ENCODE measurements around the gene CDC42EP1.

CDC42EP1 gene, protein sequence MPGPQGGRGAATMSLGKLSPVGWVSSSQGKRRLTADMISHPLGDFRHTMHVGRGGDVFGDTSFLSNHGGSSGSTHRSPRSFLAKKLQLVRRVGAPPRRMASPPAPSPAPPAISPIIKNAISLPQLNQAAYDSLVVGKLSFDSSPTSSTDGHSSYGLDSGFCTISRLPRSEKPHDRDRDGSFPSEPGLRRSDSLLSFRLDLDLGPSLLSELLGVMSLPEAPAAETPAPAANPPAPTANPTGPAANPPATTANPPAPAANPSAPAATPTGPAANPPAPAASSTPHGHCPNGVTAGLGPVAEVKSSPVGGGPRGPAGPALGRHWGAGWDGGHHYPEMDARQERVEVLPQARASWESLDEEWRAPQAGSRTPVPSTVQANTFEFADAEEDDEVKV

DNA sequence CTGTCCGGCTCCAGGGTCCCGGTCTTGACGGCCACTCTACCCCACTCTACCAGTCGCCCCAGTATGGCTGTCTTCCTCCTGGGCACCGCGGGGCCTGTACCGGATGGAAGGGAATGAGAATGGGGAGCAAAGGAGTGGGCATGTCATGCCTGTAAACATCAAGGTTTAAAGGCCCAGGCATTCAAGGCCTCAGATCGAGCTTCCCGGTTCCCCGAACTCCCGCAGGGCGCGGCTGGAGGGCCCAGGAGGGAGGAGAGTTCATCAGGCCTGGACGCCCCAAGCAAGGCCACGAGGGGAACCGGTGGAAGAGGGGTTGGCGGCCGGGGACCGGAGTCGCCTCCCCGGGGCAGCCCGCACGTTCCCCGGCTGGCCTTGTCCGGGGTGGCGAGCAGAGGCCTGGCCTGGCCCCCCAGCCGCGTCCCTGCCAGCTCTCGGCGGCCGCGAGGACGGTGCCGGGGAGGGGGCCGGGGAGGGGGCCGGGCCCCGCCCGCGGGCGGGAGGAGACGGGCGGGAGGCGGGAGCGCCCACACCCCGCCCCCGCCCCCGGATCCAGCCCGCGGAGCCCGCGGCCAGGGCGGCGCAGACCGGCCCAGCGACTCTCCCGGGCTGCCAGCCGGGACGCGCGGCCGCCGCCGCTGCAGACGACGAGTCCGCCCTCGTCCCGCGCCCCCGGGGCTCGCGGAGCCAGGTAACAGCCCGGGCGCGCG is at the start of gene CDC42EP1:
Gene CDC42EP1 (plus strand): TSS at position 580 of the 707 bp plus-strand sequence. CDS start 5,870 bp downstream, outside the sequence.
- Mint-ChIP-seq H3K27ac (ENCODE audit: low read depth) (no peak within 1 kb of the TSS), H3K36me3 (ENCODE audit: insufficient read depth) (peaks cover 4% of the 10 kb centered on the region), H3K4me1 (peaks cover 15% of the 10 kb centered on the region), H3K4me3 (peak within 1 kb of the TSS; percentile 74), H3K9me3 (no peaks in the 10 kb centered on the region), H3K27me3 (peaks cover 80% of the 10 kb centered on the region)
- ATAC-seq (replicated peaks; ENCODE audit: extremely low read depth, poor library complexity, severe bottlenecking) (no peak), DNase-seq (ENCODE audit: low spot score in 2 of 2) (no peak)

DNA sequence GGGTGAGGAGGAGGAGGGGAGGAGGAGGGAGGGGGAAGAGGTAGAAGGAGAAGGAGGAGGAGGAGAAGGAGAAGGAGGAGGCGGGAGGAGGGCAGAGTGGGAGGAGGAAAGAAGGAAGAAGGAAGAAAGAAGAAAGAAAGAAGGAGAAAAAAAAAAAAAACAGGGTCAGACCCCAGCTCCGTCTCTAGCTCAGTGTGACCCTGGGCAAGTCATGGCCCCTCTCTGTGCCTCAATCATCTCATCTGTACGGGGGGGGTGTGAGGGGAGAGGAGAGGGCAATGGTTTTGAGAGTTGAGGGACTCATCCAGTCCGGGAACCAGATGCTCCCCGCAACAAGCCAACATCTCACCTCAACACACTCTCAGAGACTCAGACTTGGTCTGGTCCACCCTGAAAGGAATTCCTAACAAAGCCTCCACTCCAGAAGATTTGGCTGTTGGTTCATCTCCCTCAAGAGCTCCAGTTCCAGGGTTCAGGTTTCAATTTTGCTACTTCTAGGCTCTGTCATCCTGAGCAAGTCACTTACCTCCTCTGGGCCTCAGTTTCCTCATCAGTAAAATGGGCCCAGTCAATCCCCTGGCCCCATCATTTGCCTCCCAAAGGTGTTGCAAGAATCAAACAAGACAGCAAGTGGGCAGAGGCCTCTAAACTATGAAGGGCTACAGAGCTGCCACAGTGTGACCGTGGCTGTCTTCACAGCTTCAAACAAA is 48.7 kb upstream of the CDC42EP1 start:
- no peaks in the 10 kb centered on the region for H3K4me1 Mint-ChIP-seq
- DNase-seq (ENCODE audit: low spot score in 2 of 2): no peak
- no peak overlapping the region for H3K4me3 Mint-ChIP-seq
- no peaks in the 10 kb centered on the region for H3K36me3 Mint-ChIP-seq (ENCODE audit: insufficient read depth)
- no peaks in the 10 kb centered on the region for H3K9me3 Mint-ChIP-seq
- ATAC-seq (replicated peaks; ENCODE audit: extremely low read depth, poor library complexity, severe bottlenecking): no peak
- no peaks in the 10 kb centered on the region for H3K27me3 Mint-ChIP-seq
- no peak overlapping the region for H3K27ac Mint-ChIP-seq (ENCODE audit: low read depth)

DNA sequence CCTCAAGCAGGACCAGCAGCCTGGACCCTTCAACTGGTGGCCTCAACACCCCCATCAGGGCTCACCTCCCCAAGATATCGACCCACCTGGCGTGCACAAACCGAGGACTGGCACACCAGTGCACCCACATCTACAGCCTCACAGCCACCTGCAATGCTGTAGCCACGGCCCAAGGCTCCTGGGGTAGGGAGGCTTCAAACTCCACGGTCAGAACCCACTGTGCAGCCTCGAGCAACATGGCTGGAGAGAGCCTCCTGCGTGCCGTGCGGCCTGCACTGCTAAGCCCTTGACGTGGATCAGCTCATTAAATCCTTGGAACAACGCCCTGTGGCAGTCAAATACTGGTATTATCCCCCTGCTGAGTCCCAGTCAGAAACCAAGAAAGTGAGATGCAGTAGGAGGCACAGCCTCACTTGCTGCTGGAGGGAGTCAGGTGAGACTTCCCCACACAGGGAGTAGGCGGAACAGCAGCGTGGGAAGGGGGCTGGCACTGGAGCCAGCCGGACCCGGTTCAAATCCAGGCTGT is 45.7 kb upstream of the CDC42EP1 start:
- Mint-ChIP-seq H3K4me1 (peaks cover 6% of the 10 kb centered on the region), H3K27ac (ENCODE audit: low read depth) (no peak overlapping the region), H3K9me3 (no peaks in the 10 kb centered on the region), H3K4me3 (no peak overlapping the region), H3K36me3 (ENCODE audit: insufficient read depth) (no peaks in the 10 kb centered on the region), H3K27me3 (peaks cover 8% of the 10 kb centered on the region)
- DNase-seq (ENCODE audit: low spot score in 2 of 2) (no peak), ATAC-seq (replicated peaks; ENCODE audit: extremely low read depth, poor library complexity, severe bottlenecking) (no peak)

DNA sequence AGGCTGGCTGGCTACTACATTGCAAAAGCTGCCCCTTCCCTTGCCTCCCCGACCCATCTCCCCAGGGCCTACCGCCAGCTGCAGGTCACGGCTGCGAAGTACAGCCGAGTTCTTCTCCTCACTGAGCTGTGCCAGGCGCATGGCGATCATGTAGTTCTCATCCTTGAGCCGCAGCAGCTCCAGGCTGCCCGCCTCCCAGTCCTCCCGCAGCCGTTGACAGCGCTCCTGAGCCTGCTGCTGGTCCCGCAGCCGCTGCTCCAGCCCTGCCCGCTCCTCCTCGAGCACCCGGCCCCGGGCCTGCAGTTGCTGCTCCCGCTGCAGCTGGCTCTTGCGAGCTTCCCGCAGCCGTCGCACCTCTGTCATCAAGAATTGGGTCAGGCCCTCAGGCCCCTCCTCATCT is 44.4 kb upstream of the CDC42EP1 start:
- no peaks in the 10 kb centered on the region for H3K36me3 Mint-ChIP-seq (ENCODE audit: insufficient read depth)
- H3K4me3 Mint-ChIP-seq: no peak overlapping the region
- peaks cover 6% of the 10 kb centered on the region for H3K4me1 Mint-ChIP-seq
- DNase-seq (ENCODE audit: low spot score in 2 of 2): no peak
- H3K9me3 Mint-ChIP-seq: no peaks in the 10 kb centered on the region
- H3K27ac Mint-ChIP-seq (ENCODE audit: low read depth): no peak overlapping the region
- peaks cover 12% of the 10 kb centered on the region for H3K27me3 Mint-ChIP-seq
- no peak for ATAC-seq (replicated peaks; ENCODE audit: extremely low read depth, poor library complexity, severe bottlenecking)

DNA sequence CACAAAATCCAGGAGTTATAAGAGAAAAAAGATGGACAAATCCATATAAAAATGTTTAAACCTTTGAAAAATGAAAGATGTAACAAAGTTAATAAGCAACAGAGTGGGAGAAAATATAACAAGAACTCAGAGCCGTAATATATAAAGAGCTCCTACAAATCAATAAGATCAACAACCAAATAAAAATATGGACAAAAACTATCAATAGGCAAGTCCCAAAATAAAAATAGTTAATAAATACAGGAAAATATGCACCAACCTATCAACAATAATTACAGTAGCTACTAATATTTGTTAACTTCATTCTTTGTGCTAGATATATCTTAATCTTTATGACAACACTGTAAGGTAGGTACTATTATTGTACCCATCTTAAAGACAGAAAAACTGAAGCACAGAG is 43.8 kb upstream of the CDC42EP1 start:
- ATAC-seq (replicated peaks; ENCODE audit: extremely low read depth, poor library complexity, severe bottlenecking) (no peak), DNase-seq (ENCODE audit: low spot score in 2 of 2) (no peak)
- Mint-ChIP-seq H3K4me3 (no peak overlapping the region), H3K27me3 (peaks cover 17% of the 10 kb centered on the region), H3K27ac (ENCODE audit: low read depth) (no peak overlapping the region), H3K9me3 (no peaks in the 10 kb centered on the region), H3K36me3 (ENCODE audit: insufficient read depth) (no peaks in the 10 kb centered on the region), H3K4me1 (peaks cover 6% of the 10 kb centered on the region)

DNA sequence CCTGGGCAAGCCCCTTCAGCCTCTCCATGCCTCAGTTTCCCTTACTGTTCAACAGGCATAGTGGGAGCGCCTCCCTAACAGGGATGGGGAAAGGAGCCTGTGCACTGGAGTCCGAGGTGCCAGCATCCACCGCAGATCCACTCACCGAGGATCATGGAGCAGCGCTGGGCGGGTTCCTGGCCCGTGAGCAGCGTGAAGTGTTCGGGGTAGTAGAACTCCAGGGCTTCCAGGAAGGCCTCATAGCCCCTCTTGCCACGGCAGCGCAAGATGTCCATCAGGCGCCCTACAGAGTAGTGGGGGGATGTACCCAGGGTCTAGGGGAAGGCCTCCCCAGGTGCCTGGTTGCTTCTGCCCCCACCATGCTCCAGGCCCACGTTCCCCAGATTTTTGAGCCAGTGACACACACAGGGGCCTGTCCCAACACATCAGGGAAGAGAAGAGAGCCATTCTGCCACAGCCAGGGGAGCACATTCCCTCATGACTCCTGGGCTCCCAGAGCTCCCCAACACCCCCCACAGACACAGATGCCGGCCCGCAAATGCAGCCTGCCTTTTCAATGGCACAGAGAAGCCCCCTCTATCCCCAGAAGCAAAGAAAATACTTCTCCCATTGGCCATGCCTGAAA is 42.3 kb upstream of the CDC42EP1 start:
- Mint-ChIP-seq H3K27me3 (peaks cover 32% of the 10 kb centered on the region), H3K36me3 (ENCODE audit: insufficient read depth) (no peaks in the 10 kb centered on the region)

DNA sequence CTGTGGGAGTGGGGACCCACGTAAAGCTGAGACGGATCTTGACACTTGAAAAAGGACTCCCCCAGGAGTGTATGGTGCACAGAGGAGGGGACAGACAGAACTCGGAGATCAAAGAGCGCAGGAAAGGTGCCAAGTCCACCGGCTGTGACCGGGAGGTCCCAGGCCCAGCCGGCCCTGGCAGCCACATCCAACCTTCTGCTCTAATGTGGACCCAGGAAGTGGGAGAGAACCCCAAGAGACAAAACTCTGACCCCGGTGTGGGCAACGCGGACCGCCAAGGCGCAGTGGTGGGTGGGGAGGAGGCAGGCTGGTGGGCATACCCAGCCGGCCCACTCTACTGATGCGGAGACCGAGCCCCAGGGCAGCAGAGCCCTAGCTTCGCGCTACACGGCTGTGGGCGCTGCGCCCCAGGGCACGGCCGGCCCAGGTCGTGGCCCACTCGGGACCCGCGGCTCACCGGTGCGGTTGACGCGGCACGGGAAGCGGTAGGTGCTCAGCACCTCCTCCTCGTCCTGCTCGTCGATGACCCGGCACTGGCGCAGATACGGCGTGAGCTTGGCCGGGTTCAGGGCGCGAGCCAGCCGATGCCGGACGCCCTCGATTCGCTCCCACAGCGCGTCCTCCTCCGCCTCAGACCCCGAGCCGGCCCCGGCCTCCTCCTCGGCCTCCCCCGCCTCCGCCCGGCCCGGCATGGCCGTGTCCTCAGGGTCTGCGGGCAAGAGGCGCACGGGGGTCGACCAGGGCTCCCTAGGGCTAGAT is 41.6 kb upstream of the CDC42EP1 start:
- Mint-ChIP-seq H3K4me3 (peak overlapping the region; percentile 71), H3K9me3 (no peaks in the 10 kb centered on the region), H3K27me3 (peaks cover 39% of the 10 kb centered on the region), H3K4me1 (peaks cover 6% of the 10 kb centered on the region), H3K27ac (ENCODE audit: low read depth) (no peak overlapping the region), H3K36me3 (ENCODE audit: insufficient read depth) (no peaks in the 10 kb centered on the region)
- DNase-seq (ENCODE audit: low spot score in 2 of 2) (no peak), ATAC-seq (replicated peaks; ENCODE audit: extremely low read depth, poor library complexity, severe bottlenecking) (no peak)

More for the DNA sequence above, 42.3 kb upstream of the CDC42EP1 start:
- peaks cover 6% of the 10 kb centered on the region for H3K4me1 Mint-ChIP-seq
- peak overlapping the region; percentile 71 for H3K4me3 Mint-ChIP-seq
- ATAC-seq (replicated peaks; ENCODE audit: extremely low read depth, poor library complexity, severe bottlenecking): no peak
- no peak overlapping the region for H3K27ac Mint-ChIP-seq (ENCODE audit: low read depth)
- no peaks in the 10 kb centered on the region for H3K9me3 Mint-ChIP-seq
- no peak for DNase-seq (ENCODE audit: low spot score in 2 of 2)

DNA sequence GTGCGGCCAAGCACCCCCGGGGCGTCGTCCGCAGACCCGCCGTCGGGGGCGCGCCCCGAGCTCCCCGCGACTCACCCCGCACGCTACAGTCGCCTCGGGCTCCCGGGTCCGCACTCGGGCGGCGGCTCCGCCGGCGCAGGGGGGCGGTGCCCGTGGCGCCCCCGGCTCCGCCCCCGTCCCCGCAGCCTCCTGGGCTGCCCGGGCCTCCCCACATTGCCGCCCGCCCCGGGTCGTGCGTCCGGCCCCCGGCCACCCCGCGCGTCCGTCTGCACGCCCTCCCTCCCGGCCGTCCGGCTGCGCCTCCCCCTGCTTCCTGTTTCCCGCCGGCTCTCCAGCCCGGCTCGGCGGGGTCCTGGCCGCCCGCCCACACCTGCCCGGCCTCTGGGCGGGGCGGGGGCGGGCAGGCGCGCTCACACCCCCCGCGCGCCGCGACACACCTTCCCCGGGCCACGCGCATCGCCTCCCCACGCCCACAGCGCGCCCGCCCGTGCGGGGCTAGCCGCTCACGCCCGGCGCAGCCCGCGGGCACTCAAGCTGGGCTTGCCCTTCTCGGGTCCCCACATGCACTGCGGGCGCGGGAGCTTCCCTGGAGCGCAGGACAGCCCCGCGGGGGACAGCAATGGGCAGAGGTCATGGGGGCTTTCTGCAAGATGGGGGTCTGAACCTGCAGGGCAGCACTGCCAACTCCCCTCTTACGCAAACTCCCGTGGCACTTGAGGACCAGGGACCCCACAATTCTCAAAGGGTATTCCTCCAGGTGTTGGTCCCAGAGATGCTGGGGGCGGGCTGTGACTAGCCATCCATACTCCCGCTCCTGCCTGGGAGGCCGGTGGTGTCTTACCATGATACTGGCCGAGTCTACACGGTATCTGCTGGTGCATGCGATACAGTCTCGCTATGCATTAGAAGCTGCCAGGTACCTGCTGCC is 40.7 kb upstream of the CDC42EP1 start, which contains the start of gene CARD10:
Gene CARD10 (minus strand): TSS at position 148 of the 928 bp plus-strand sequence. CDS start 215 bp downstream, outside the sequence.
- peak; percentile 43 for ATAC-seq (replicated peaks; ENCODE audit: extremely low read depth, poor library complexity, severe bottlenecking)
- Mint-ChIP-seq H3K36me3 (ENCODE audit: insufficient read depth) (no peaks in the 10 kb centered on the region), H3K27me3 (peaks cover 47% of the 10 kb centered on the region), H3K27ac (ENCODE audit: low read depth) (no peak within 1 kb of the TSS), H3K4me1 (peaks cover 6% of the 10 kb centered on the region), H3K9me3 (no peaks in the 10 kb centered on the region), H3K4me3 (peak within 1 kb of the TSS; percentile 71)
- DNase-seq (ENCODE audit: low spot score in 2 of 2): no peak

DNA sequence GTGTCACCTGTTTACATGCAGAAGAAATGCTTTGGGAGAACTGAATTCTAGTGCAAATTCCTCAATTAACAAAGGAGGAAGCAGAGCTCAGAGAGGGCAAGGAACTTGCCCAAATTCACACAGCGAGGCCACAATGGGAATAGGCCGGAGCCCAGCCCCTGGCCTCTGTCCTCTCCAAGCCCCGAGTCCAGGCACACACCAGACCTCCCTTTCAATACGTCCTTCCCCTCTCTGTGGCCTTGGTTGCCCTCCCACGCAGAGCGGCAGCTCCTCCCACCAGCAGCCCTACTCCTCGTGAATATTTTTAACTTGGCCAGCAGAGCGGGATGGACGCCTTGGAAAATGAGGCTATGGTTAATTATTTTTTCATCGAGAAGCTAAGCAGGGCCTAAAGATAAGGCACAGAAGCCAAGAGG is 39.5 kb upstream of the CDC42EP1 start:
- no peak for ATAC-seq (replicated peaks; ENCODE audit: extremely low read depth, poor library complexity, severe bottlenecking)
- Mint-ChIP-seq H3K36me3 (ENCODE audit: insufficient read depth) (no peaks in the 10 kb centered on the region), H3K27me3 (peaks cover 47% of the 10 kb centered on the region), H3K4me1 (peaks cover 6% of the 10 kb centered on the region), H3K27ac (ENCODE audit: low read depth) (no peak overlapping the region), H3K9me3 (no peaks in the 10 kb centered on the region), H3K4me3 (no peak overlapping the region)
- DNase-seq (ENCODE audit: low spot score in 2 of 2): no peak

DNA sequence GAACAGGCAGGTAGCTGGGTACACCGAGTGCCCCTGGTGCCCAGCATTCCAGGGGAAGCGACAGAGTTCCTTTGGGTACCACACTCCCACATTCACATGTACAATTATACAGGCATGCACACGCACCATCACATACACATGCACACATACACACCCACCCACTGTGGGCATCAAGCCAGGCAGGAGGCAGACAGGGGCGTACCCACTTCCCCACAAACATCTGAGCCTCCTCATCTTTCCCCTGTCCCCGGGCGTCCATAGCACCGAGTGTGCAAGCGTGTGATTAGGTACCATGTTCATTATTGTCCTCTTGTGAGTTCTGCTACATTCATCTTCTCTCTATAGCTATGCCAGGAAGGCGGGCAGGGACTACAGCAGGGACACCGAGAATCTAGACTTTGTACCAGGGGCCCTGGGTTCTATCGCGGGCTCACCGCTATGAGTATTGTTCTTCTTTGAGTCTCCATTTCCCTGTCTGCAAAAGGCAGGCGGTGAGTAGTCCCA is 39.0 kb upstream of the CDC42EP1 start:
- H3K4me1 Mint-ChIP-seq: peaks cover 6% of the 10 kb centered on the region
- no peaks in the 10 kb centered on the region for H3K9me3 Mint-ChIP-seq
- H3K4me3 Mint-ChIP-seq: no peak overlapping the region
- no peak for DNase-seq (ENCODE audit: low spot score in 2 of 2)
- no peak for ATAC-seq (replicated peaks; ENCODE audit: extremely low read depth, poor library complexity, severe bottlenecking)
- H3K27ac Mint-ChIP-seq (ENCODE audit: low read depth): no peak overlapping the region
- H3K36me3 Mint-ChIP-seq (ENCODE audit: insufficient read depth): no peaks in the 10 kb centered on the region
- H3K27me3 Mint-ChIP-seq: peaks cover 47% of the 10 kb centered on the region

DNA sequence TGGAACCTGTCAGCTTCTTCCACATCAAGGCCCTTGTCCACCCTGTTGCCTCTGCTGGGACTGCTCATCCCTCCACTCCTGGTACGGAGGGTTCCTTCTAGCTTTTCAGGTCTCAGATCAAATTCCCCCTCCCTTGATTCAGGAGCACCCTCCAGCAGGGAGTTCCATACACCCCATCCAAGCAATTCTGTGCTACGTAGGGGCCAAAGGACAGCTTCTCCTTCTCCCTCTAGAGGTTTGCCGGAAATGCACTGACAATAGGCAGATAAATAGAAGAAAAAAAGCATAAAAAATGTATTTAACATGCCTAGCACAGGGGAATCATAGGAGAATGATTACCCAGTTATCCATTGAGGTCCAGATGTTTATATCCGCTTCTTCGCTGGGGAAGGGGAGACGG is 37.8 kb upstream of the CDC42EP1 start:
- Mint-ChIP-seq H3K4me3 (no peak overlapping the region), H3K36me3 (ENCODE audit: insufficient read depth) (no peaks in the 10 kb centered on the region), H3K9me3 (no peaks in the 10 kb centered on the region), H3K4me1 (peaks cover 6% of the 10 kb centered on the region), H3K27me3 (peaks cover 47% of the 10 kb centered on the region), H3K27ac (ENCODE audit: low read depth) (no peak overlapping the region)
- ATAC-seq (replicated peaks; ENCODE audit: extremely low read depth, poor library complexity, severe bottlenecking): no peak
- DNase-seq (ENCODE audit: low spot score in 2 of 2): no peak

Measured in central memory CD8-positive, alpha-beta T cell (primary cell).